NCI-H1694 treated with DMSO at 0.1 percent for 48 hours (cell line): ENCODE results near the gene ANKS1B.
"Not testable (repeated sequence)": the region's sequence is repeated elsewhere in the genome, so short reads cannot be mapped to it uniquely, and the experiment has no call there.

Source experiments
- DNase-seq: peaks from one replicate; lab custom pipeline; 2025; lab: John Stamatoyannopoulos, UW

The ANKS1B gene

DNA sequence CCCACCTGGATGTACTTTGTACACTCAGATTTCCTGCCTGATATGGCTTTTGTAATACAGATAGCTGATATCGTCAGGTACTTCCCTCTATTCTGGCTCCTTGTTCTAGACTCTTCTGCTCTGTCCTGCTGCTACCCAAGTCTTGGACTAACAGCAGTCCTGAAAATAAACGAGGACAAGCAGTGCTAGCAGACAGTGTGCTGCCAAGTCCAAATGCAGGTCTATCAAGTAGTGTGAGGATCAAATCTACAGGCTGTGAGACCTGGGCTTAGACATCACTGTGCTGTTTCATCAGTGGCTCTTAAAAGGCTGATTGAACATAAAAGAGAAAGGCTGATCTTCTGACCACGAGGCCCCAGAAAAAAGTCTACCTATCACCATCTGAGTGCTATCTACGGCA lies 921.6 kb downstream of the ANKS1B start:
- DNase-seq: no peak

DNA sequence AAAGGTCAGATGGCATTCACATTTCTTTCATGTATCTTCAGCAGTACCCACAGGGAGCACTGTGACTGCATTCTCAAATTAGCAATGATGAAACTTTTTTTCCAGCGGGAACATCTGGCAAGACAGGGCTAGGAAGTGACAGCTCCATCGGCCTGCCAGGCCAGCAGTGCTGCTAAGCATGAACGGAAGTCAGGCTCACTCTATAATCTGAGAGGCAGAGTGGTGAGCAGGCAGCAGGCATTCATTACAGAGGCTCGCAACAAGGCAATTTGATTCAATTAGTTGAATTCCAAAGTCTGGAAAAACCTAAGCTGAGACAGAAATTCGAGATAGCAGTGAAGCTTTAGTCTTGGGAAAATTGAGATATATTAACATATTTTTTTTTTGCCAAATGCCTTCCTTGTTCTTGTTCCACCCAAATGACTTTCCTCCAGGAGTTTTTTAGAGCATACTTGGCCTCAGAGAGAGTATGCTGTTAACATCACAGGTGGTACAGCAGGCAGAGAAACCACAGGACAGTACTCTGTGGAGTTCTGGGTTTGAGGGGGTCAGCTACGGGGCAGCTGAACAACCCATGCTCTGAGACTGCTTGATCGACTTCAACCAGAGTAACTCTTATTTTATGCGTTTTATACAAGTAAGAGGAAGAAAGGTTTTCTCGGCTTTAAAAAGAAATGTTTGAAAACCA lies 924.8 kb downstream of the ANKS1B start:
- peak; percentile 16 for DNase-seq

DNA sequence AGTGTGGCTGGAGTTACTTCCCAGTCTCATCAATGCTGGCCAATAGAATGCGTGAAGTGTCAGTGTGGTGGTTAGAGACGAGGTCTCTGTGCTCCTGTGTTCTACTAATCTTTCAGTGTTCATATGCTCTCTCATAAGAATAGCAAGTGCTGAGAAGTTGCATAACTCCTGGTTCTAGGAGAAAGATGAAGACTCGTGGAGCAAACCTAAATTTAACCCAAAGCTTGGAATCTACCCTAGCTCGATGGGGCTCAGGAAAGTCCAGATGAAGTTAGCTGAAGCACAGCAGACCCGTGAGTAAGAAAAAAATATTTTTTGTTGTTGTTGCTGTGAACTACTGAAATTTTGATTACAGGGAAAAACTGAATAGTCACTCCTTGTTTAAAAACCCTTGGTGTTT lies 927.1 kb downstream of the ANKS1B start:
- DNase-seq: no peak

DNA sequence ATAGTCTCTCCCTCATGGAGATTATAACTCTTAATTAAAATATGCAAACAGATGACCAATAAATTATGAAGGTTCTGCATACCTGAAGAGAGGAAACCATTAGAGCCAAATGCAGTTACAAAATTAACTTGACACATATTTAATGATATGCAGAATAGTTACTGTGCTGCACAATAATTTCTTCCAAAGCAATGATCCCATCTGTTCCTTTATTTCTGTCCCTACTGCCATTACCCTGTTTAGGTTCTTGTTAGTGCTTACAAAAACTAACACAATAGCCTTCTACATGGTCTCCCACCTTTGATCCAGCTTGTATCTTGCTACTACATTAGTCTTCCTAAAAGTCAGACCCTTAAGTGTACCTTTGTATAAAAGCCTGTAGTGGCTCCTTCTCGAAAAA lies 928.5 kb downstream of the ANKS1B start:
- DNase-seq: no peak

DNA sequence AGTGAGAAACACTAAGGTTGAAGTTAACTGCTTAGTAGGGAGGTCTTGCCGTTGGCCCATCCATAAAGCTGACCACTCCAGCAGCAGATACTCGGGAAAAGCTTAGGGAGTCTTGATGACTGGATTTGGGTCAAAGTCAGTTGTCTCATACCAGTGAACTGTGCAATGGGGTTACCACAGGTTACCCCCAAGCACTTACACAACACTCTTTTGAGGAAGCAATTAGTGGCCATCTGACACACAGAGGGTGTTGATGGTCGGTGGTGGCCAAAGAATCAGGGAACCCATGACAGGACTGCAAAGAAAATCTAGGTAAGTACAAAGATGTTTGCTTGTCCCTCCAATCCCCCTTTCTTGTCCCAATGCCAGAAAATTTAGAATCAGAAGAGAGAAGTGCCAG lies 929.4 kb downstream of the ANKS1B start:
- DNase-seq: no peak

DNA sequence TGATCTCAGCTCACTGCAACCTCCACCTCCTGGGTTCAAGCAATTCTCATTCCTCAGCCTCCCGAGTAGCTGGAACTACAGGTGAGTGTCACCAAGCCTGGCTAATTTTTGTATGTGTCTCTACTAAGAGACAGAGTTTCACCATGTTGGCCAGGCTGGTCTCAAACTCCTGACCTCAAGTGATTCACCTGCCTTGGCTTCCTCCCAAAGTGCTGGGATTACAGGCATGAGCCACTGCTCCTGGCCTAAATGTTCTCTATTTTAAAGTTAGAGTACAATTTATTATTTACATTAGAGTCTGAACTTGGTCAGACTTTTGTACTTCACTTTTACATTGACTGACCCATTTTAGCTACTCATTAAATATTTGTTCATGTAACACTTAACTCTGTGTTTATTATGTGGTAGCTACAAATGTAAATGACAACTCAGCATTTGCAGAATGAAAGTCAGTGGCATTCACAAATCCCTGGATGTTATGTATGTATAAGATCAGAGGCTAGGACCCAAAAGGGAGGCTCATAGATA lies 930.1 kb downstream of the ANKS1B start:
- DNase-seq: no peak

DNA sequence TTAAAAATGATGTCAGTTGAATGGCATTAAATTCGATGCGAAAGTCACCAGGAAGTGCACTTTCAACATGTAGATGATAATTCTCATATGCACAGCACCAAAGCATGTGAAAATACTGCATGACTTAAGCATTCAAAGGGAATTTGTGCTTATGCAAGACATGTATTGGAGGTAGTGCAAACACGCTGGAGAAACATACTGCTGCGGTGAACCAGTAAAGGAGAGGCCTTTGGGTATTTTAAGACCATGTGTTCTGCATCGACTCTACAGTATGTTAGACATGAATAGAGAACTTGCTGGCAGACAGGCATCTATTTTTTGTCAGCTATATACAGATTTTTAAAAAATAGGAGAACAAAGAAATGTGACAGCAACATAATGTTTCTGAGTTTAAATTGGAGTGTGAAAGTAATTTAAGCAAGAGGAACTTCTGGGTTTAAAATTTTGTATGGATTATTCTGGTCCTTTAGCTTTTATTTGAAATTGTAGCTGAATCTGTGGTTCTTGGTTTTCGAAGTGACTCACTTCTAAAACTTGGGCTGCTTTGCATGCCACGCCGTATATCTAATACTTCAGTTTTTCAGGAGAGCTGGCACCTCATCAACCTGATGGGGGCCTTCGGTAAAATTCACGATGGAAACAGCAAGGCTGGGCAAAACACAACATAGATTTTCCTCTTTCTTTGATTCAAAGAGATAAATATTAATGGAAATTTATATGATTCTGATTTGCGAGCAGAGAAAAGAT lies 930.9 kb downstream of the ANKS1B start:
- DNase-seq: no peak

DNA sequence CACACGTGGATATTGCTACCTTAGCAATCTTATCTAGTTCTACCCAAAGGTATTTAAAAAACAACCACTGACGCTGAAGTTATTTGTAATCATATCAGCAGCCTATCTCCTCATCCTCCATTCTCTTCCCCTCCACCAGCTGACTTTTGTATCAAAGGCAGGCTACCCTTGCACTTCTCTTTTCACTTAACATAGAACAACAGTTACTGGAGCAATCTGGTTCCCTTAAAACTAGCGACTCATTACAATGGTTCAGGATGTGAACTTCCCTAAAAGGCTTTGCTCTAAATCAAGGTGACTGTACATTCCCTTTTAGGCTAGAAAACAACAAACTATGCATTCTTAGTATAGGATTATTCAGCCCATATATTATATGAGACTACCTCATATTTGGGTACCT lies 935.0 kb downstream of the ANKS1B start:
- DNase-seq: no peak

DNA sequence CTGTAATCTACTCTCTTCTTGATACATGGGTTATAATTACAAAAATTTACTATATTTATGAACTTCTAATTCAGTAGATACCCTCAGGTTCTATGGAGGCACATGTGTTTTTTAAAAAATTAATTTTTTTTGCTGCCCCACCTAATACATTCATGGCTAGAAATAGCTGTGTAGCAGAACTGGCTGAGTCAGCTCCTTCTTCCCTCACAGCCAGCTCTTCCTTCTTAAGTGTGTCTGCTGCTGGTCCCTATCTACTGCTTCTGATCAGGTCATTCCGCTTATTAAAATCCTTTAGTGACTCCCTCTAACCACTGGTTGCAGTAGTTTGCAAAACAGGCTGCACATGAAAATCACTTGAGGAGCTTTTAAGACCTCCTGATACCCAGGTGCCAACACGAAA lies 939.6 kb downstream of the ANKS1B start:
- no peak for DNase-seq

DNA sequence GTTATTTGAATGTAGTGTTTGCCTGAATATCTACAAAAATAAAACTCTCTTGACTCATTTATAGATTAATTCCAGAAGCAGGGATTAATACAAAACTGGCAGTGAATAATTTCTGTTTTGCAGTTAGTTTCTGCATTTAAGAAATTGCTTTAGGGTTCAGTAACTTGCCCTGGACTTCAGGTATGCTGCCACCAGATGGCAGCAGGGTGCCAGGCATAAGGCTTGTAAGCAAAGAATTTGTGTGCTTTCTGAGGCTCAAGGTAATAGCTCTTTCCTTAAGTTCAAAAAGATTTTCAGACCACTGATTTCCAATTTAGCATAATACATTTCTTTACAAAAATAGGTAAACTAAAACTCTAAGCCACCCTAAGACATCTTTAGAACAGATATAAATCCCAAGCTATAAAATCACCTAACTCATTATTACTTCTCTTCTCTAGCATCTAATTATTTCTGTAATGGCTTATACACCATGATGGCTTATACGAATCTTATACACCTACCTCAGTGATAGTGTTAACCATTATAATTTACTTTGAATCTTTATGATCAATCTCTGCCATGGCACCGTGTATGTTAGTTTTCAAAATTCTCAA lies 941.3 kb downstream of the ANKS1B start:
- DNase-seq: peak; percentile 47

DNA sequence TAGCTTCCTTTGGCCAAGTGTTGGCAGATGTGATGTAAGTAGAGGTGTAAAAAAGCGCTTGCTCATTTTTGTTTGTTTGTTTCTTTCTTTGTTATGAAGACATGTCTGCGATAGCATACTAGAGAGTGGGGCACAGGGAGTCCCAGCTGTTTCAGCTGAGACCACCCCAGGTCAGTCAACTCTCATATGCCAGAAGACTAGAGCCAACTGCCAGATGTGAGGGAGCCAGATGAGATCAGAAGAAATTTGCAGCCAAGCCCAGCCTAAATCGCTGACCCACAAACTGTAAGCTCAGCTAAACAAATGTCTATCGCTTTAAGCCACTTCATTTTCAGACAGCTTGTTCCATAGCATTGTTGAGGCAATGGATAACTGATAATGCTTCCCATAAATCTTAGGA lies 942.5 kb downstream of the ANKS1B start:
- DNase-seq: no peak

DNA sequence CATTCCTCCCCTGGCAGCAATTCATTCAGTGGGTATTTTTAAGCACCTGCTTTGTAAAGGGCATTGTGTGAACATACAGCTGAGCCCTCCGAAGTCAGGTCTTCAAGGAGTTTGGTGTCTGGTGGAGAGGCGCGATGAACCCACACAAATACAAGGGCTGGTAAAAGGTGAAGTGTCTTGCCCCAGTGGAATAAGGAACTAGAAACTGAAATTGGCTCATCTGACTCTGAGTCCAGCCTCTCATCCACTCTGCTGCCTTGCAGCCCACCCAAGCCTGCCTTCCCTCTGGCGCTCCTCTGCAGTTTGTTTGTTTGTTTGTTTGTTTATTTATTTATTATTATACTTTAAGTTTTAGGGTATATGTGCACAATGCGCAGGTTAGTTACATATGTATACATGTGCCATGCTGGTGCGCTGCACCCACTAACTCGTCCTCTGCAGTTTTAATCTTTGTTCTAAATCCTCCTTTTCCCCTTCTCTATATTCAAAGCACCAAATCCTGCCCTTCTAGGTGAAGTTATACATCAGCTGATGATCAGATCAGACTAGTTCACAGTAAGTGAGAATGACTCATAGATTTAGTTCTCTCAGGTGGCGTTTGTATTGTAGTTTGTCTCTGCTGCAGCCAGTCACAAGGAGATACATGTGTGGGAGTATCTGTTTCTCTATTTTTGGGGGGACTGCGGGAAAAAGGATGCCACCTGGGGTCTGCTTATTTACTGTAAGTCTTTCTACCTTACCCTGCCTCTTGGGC lies 945.2 kb downstream of the ANKS1B start:
- no peak for DNase-seq

DNA sequence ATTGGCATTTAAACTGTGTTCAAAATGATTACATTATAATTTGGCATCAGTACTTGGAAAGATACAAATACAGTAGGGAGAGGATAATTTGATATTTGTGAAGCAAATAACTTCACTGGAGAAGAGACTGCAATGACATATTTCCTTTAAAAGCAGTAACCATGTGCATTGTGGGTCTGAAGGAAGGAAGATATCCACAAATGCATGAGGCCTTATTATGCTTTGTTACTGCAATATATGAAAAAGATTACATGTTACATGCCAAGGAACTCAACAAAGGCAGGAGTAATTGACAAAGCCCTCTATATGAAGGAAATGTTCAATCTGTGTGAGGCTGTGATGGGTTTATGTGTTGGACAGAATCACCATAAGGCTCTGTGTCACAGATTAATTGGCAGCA lies 948.2 kb downstream of the ANKS1B start:
- DNase-seq: no peak

DNA sequence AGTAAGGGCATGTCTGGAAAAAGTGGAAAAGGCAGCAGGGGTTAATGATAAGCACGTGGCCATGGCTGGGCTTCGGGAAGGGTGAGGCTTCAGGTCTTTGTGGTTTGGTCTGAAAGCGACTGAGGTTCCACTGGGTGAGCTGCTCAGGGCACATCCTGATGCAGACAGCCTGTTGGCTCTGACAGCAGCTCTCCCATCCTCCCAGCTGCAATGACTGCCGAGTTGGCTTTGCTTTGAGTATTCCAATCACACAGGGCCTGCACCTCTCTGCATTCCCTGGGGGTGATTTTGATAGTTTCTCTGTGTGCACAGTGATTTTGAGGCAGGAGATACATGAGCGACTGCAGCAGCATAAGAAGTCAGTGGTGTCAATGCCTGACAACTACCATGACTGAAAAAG lies 948.9 kb downstream of the ANKS1B start:
- DNase-seq: no peak

DNA sequence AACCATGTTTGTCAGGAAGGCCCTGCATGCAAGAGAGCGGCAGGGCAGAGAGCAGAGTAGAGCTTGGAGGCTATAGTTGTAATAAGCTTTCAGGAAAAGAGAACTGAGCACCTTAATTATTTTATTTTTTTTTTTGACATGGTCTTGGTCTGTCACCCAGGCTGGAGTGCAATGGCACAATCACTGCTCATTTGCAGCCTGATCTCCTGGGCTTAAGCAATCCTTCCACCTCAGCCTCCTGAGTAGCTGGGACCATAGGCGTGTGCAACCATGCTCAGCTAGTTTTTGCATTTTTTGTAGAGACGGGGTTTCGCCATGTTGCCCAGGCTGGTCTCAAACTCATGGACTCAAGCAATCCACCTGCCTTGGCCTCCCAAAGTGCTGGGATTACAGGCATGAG lies 950.5 kb downstream of the ANKS1B start:
- not testable (repeated sequence) for DNase-seq

DNA sequence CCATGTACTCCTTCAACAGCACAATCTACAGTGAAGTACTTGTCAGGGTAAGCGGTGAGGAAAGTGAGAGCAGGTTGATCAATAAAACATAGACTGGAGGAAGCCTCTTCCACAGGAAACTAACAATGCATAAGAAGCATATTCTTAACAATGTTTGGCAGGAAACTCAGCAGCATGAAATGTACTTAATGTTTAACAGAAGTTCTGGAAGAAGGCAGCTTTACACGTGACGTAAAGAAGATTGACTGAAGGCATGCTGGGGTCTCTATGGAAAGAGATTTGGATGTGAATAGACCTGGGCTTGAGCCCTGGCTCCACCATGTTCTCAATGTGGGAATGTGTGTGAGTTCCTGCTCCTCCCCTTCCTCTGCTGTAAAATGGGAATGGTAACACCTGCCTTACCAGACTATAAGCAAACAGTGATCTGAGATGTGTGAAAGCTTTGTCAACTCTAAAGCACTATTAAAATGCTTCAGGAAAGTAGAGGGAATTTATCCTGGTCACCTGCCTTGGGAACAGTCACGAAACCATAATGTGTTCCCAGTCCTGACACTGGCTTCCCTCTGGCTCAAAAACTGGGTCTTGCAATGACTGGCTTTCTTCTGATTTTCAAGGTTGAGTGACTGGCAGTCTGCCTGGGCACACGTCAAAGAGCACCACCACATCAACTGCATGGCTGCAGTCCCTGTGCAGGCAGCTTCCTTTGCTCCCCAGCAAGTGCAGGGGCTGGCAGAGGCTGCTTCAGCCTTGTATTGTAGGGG lies 955.0 kb downstream of the ANKS1B start:
- DNase-seq: no peak

DNA sequence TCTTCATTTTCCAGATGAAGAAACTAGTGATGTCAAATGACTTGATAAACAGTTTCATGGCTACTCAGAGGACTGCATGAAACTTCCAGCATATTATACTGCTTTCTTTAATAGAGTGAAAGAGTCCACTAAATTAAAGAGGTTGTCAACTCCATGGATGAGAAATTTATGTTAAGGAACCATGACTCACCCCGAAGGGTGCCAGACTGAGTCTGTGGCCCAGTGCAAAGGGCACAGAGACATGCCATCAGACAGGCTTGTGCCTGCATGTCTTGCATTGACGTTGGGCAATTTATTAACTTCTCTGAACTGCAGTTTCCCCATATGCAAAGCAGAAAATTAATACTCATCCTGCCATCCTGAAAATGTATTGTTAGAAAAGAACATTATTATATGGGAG lies 957.3 kb downstream of the ANKS1B start:
- no peak for DNase-seq

DNA sequence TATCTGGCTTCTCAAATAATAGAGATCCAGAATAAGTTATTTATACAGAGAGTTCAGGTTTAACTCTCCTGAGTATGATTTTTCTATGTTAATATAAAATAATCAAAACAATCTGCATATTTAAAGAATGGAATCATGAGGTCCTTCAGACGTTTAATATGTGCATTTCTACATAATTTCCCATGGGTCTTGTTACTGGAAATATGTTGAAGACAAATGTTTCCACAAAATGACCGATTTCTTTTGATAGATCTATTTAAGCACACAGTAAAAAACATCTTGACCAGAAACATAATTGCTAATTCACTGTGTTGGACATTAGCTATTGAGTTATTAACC lies 957.7 kb downstream of the ANKS1B start:
- no peak for DNase-seq

DNA sequence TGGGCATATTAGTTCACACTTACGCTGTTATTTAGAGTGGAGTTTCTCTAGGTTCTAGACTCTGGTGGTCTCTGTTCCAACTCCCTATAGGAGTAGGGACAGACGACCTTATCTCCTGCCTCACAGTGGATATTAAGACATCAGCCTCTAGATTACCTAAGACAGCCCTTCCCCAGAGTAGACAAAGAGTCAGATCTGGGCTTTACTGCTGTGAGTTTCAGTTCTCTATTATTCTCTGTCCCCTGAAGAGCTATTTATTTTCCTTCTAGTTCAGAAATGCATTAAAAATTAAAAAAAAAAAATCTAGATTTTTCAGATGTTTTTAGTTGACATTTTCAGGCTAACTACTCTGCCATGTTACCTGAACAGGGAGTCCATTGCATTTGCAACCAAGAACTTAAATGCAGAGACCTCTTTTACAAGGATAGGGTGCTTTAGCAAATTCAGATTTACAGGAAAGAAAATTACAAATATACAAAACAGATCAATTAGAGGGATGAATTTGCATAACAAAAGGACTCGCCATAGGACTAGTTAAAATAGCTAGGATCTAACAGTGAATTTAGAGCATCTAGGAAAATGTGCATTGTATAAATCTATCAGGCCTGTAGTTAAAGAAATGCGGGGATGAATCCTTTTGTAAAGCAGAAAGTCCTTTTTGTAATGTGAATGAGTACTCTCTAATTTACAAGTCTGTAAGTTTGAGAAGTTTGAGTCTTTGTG lies 958.2 kb downstream of the ANKS1B start:
- DNase-seq: no peak

DNA sequence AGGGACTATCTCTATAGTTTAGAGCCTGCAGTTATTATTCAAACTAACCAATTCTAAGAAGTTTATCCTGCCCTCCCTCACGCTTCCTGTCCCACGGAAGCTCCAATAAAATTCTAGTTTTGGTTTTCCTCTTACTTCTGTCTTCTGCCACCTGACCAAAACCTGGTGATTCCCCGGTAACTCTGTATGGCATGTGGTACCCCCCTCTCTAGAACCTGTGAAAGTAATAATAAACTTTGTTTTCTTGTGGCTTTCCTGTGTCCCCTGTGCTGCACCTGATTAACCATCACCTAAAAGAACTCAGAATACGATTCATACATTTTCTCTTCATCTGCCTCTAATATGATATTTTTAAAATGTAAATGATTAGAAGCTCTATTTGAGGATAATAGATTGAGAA lies 959.9 kb downstream of the ANKS1B start:
- DNase-seq: no peak

DNA sequence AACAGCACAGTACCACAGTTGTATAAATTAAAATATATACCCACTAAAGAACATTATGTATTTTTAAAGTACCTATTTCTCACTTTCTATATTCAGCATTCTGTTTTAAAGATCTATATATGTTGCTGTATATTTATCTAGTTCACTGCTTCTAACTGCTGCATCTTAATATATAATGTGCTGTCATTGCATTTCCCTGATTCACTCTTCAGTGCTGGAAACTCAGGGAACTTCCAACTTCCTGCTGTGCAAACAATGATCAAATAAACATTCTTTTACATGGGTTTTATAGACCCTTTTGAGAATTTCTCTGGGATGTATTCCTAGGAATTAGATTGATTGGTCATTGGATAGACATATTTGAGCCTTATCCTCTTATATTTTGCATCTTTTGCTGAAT lies 960.5 kb downstream of the ANKS1B start:
- no peak for DNase-seq
